Measurements from ENCODE around the gene SLC13A3.

SLC13A3 gene

GRCh38 chr20:46571418-46571817, 79.8 kb downstream of the SLC13A3 start:
- Histone ChIP-seq H3K27ac (ENCODE audit: low read depth, low read length) (no peak overlapping the region), H3K36me3 (ENCODE audit: control insufficient read depth, low read length) (no peaks in the 10 kb centered on the region), H3K4me3 (ENCODE audit: low read length) (no peak overlapping the region), H4K20me1 (ENCODE audit: control insufficient read depth, insufficient read depth, low read depth, low read length) (no peaks in the 10 kb centered on the region), H3K4me1 (ENCODE audit: control insufficient read depth, low read length) (no peaks in the 10 kb centered on the region), H3K79me2 (ENCODE audit: control insufficient read depth, low read length) (no peaks in the 10 kb centered on the region), H3F3A (ENCODE audit: control insufficient read depth, insufficient read depth) (no peaks in the 10 kb centered on the region), H3K27me3 (ENCODE audit: control insufficient read depth, low read length) (peaks cover 3% of the 10 kb centered on the region; the same call in 1 of the 2 replicates), H3K9me2 (replicated peaks; ENCODE audit: control insufficient read depth, low read length) (no peaks in the 10 kb centered on the region), H3K4me2 (ENCODE audit: low read length) (no peak overlapping the region), H3K9me3 (ENCODE audit: control insufficient read depth, insufficient read depth, low read length) (no peaks in the 10 kb centered on the region)
- TF ChIP-seq EZH2phosphoT487 (IDR thresholded peaks at IDR 0.05; ENCODE audit: borderline replicate concordance, low read length) (no peak), CTCF (IDR thresholded peaks at IDR 0.05; ENCODE audit: low read depth, low read length, poor library complexity, severe bottlenecking) (no peak)

GRCh38 chr20:46570956-46571355, 80.3 kb downstream of the SLC13A3 start:
- TF ChIP-seq CTCF (IDR thresholded peaks at IDR 0.05; ENCODE audit: low read depth, low read length, poor library complexity, severe bottlenecking) (no peak), EZH2phosphoT487 (IDR thresholded peaks at IDR 0.05; ENCODE audit: borderline replicate concordance, low read length) (no peak)
- H4K20me1 ChIP-seq (ENCODE audit: control insufficient read depth, insufficient read depth, low read depth, low read length), result no peaks in the 10 kb centered on the region
- H3K27ac ChIP-seq (ENCODE audit: low read depth, low read length), result no peak overlapping the region
- H3K4me1 ChIP-seq (ENCODE audit: control insufficient read depth, low read length), result no peaks in the 10 kb centered on the region
- H3K9me3 ChIP-seq (ENCODE audit: control insufficient read depth, insufficient read depth, low read length), result no peaks in the 10 kb centered on the region
- no peaks in the 10 kb centered on the region for H3F3A ChIP-seq (ENCODE audit: control insufficient read depth, insufficient read depth)
- H3K36me3 ChIP-seq (ENCODE audit: control insufficient read depth, low read length), result no peaks in the 10 kb centered on the region
- H3K9me2 ChIP-seq (replicated peaks; ENCODE audit: control insufficient read depth, low read length), result no peaks in the 10 kb centered on the region
- peaks cover 3% of the 10 kb centered on the region; the same call in 1 of the 2 replicates for H3K27me3 ChIP-seq (ENCODE audit: control insufficient read depth, low read length)
- H3K79me2 ChIP-seq (ENCODE audit: control insufficient read depth, low read length), result no peaks in the 10 kb centered on the region
- H3K4me3 ChIP-seq (ENCODE audit: low read length), result no peak overlapping the region
- H3K4me2 ChIP-seq (ENCODE audit: low read length), result no peak overlapping the region

- H3K79me2 ChIP-seq (ENCODE audit: control insufficient read depth, low read length), result no peaks in the 10 kb centered on the region
- no peaks in the 10 kb centered on the region for H3K4me1 ChIP-seq (ENCODE audit: control insufficient read depth, low read length)
- H3K36me3 ChIP-seq (ENCODE audit: control insufficient read depth, low read length), result no peaks in the 10 kb centered on the region
- no peaks in the 10 kb centered on the region for H3K9me2 ChIP-seq (replicated peaks; ENCODE audit: control insufficient read depth, low read length)
- H3K27me3 ChIP-seq (ENCODE audit: control insufficient read depth, low read length), result peaks cover 3% of the 10 kb centered on the region; the same call in 1 of the 2 replicates
- no peak overlapping the region for H3K27ac ChIP-seq (ENCODE audit: low read depth, low read length)
- H3K4me3 ChIP-seq (ENCODE audit: low read length), result no peak overlapping the region
- no peaks in the 10 kb centered on the region for H4K20me1 ChIP-seq (ENCODE audit: control insufficient read depth, insufficient read depth, low read depth, low read length)
- TF ChIP-seq CTCF (IDR thresholded peaks at IDR 0.05; ENCODE audit: low read depth, low read length, poor library complexity, severe bottlenecking) (no peak), EZH2phosphoT487 (IDR thresholded peaks at IDR 0.05; ENCODE audit: borderline replicate concordance, low read length) (no peak)
- no peaks in the 10 kb centered on the region for H3F3A ChIP-seq (ENCODE audit: control insufficient read depth, insufficient read depth)
- no peak overlapping the region for H3K4me2 ChIP-seq (ENCODE audit: low read length)
- no peaks in the 10 kb centered on the region for H3K9me3 ChIP-seq (ENCODE audit: control insufficient read depth, insufficient read depth, low read length)
Measured at GRCh38 chr20:46569961-46570360, 81.3 kb downstream of the SLC13A3 start.

Data from DOHH2 (cell line).